Neuronal stem cell (in vitro differentiated cells): ENCODE measurements around the gene TOPAZ1.

Experiments
- DNase-seq: peaks from one replicate; pipeline ENCODE4 v3.0.0-alpha.2; 2013; ENCODE audit warnings: low spot score
- H2AFZ ChIP-seq: one replicate; pipeline ENCODE4 v1.6.1; 2013; ENCODE audit warnings: mild to moderate bottlenecking, low read length, inconsistent platforms
- H2AK5ac ChIP-seq: 2 replicates; pipeline ENCODE4 v1.6.1; 2013; ENCODE audit warnings: low read depth, mild to moderate bottlenecking, inconsistent platforms, low read length, moderate library complexity, mixed read lengths
- H2BK120ac ChIP-seq: 2 replicates; pipeline ENCODE4 v1.6.1; 2013; ENCODE audit warnings: low read depth, mild to moderate bottlenecking, inconsistent platforms, low read length, moderate library complexity, mixed read lengths
- H2BK12ac ChIP-seq: one replicate; pipeline ENCODE4 v1.6.1; 2013; ENCODE audit warnings: low read length, inconsistent platforms
- H2BK15ac ChIP-seq: 2 replicates; pipeline ENCODE4 v1.6.1; 2013; ENCODE audit warnings: mild to moderate bottlenecking, low read length, inconsistent platforms, mixed read lengths
- H2BK5ac ChIP-seq: one replicate; pipeline ENCODE4 v1.6.1; 2013; ENCODE audit warnings: inconsistent platforms, mild to moderate bottlenecking, low read length, moderate library complexity
- H3K14ac ChIP-seq: one replicate; pipeline ENCODE4 v1.6.1; 2013; ENCODE audit warnings: low read length, inconsistent platforms
- H3K18ac ChIP-seq: 2 replicates; pipeline ENCODE4 v1.6.1; 2013; ENCODE audit warnings: low read length, inconsistent platforms
- H3K23ac ChIP-seq: 2 replicates; pipeline ENCODE4 v1.6.1; 2013; ENCODE audit warnings: low read depth, mild to moderate bottlenecking, mixed read lengths, low read length, inconsistent platforms; ENCODE audit not compliant: poor library complexity
- H3K27ac ChIP-seq: replicated peaks from 3 replicates; pipeline ENCODE4 v1.5.1; 2013; ENCODE audit warnings: low read length, inconsistent platforms
- H3K27me3 ChIP-seq, 3 experiments: 2 replicates each; pipeline ENCODE4 v1.6.1; 2013; ENCODE audit warnings: low read length in 3 of 3, mild to moderate bottlenecking in 2 of 3, inconsistent platforms in 1 of 3, low read depth in 1 of 3, mixed read lengths in 1 of 3, moderate library complexity in 1 of 3; ENCODE audit not compliant: control insufficient read depth in 3 of 3, insufficient read depth in 3 of 3
- H3K36me3 ChIP-seq, 2 donors: replicated peaks in 1 of 2; 2 replicates each; pipeline ENCODE4 v1.6.1; 2013; ENCODE audit warnings: low read length in 2 of 2; ENCODE audit not compliant: control insufficient read depth in 2 of 2, insufficient read depth in 2 of 2
- H3K4ac ChIP-seq: 2 replicates; pipeline ENCODE4 v1.6.1; 2013; ENCODE audit warnings: inconsistent platforms, mild to moderate bottlenecking, low read length, moderate library complexity
- H3K4me1 ChIP-seq, 2 donors: 1 replicate in 1 of 2; 2 replicates in 1 of 2; pipeline ENCODE4 v1.6.1; 2013; ENCODE audit warnings: low read length in 2 of 2, low read depth in 1 of 2; ENCODE audit not compliant: control insufficient read depth in 2 of 2, insufficient read depth in 1 of 2
- H3K4me2 ChIP-seq: one replicate; pipeline ENCODE4 v1.6.1; 2013; ENCODE audit warnings: mild to moderate bottlenecking, low read length, inconsistent platforms; ENCODE audit not compliant: insufficient read depth, poor library complexity, severe bottlenecking
- H3K4me3 ChIP-seq, 2 donors: 2 replicates each; pipeline ENCODE4 v1.5.1; 2013; ENCODE audit warnings: low read length in 2 of 2, mild to moderate bottlenecking in 2 of 2, inconsistent platforms in 1 of 2, moderate library complexity in 1 of 2
- H3K79me1 ChIP-seq: one replicate; pipeline ENCODE4 v1.6.1; 2013; ENCODE audit warnings: low read depth, mild to moderate bottlenecking, inconsistent platforms, low read length, moderate library complexity
- H3K9ac ChIP-seq: one replicate; pipeline ENCODE4 v1.6.1; 2013; ENCODE audit warnings: mild to moderate bottlenecking, low read depth, low read length, inconsistent platforms; ENCODE audit not compliant: poor library complexity
- H3K9me3 ChIP-seq, 2 donors: replicated peaks in 1 of 2; 2 replicates each; pipeline versions ENCODE3 to v1.6.1; 2013; ENCODE audit warnings: low read length in 2 of 2, mild to moderate bottlenecking in 2 of 2, inconsistent platforms in 1 of 2, low read depth in 1 of 2, mixed read lengths in 1 of 2, moderate library complexity in 1 of 2; ENCODE audit not compliant: control insufficient read depth in 2 of 2, insufficient read depth in 1 of 2
- H4K8ac ChIP-seq: one replicate; pipeline ENCODE4 v1.6.1; 2013; ENCODE audit warnings: low read depth, mild to moderate bottlenecking, inconsistent platforms, low read length, moderate library complexity
- H4K91ac ChIP-seq: one replicate; pipeline ENCODE4 v1.6.1; 2013; ENCODE audit warnings: low read length, low read depth, mild to moderate bottlenecking, inconsistent platforms; ENCODE audit not compliant: poor library complexity
- WGBS, 2 donors: extraction: QIAGEN DNeasy Blood & Tissue Kit; methylation state at CpG; one replicate each; pipeline ENCODE4 v1.1.7; 2013; ENCODE audit warnings: missing lambda C conversion rate in 2 of 2, mixed read lengths in 1 of 2; ENCODE audit not compliant: insufficient read length in 2 of 2, insufficient replicate concordance in 1 of 2; ENCODE audit errors: extremely low coverage in 2 of 2; 5-methylcytosine and 5-hydroxymethylcytosine counted together

Gene TOPAZ1

DNA sequence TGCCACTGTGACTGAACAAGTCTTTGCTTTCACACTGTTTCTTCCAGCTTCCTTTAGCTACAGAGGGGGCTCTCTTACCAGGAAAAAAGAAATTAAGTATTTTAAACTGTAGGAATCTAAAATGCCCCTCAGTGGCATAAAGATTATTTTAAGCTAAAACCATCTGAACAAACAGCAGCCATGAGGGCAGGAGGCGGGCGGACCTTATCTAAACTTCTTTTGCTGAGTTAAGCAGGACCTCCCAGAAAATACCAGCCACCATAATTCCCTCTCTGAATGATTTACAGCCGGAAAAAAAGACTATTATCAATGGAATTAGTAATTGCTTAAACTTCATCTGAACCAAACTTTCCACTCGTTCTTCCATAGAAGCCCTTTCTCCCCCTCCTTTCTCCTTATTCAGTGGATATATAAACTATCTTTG lies 5.2 kb upstream of the TOPAZ1 start:
- Histone ChIP-seq H3K4me1 (peaks cover 0 to 4% of the 10 kb centered on the region in 2 donors), H3K4ac (no peak overlapping the region), H2AK5ac (no peak overlapping the region), H3K18ac (no peak overlapping the region), H3K14ac (no peak overlapping the region), H2BK15ac (no peak overlapping the region), H3K23ac (no peak overlapping the region), H3K4me2 (no peak overlapping the region), H4K8ac (no peak overlapping the region), H3K9me3 (no peaks in the 10 kb centered on the region), H3K79me1 (no peaks in the 10 kb centered on the region), H2AFZ (no peak overlapping the region), H3K27ac (no peak overlapping the region), H2BK120ac (no peak overlapping the region), H3K9ac (no peak overlapping the region), H4K91ac (no peak overlapping the region), H3K27me3 (peaks cover 0 to 10% (median 0%) of the 10 kb centered on the region in 3 experiments), H2BK12ac (no peak overlapping the region), H3K36me3 (no peaks in the 10 kb centered on the region), H3K4me3 (no peak overlapping the region), H2BK5ac (no peak overlapping the region)
- WGBS, 2 donors = no CpG with 5 or more reads among the region's 4 CpGs
- DNase-seq = no peak

DNA sequence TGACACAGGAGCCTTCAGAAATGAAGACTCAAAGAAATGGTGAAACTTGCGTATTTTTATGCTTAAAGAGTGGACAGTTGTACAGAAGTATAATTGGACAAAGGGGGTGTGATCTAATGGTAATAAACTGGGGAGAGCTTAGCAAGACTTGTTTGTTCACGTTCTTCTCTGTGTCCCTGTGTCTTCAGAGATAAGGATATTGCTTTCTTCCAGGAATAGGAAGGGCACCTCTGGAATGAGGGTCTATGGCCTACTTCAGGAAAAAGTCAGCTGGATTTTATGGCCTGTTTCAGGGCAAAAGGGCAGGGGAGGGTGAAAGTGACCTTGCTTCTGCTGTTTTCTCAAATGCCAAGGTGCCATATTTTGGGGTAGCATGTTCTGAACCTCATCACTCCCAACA lies 4.5 kb upstream of the TOPAZ1 start:
- no peak overlapping the region for H2BK12ac ChIP-seq

DNA sequence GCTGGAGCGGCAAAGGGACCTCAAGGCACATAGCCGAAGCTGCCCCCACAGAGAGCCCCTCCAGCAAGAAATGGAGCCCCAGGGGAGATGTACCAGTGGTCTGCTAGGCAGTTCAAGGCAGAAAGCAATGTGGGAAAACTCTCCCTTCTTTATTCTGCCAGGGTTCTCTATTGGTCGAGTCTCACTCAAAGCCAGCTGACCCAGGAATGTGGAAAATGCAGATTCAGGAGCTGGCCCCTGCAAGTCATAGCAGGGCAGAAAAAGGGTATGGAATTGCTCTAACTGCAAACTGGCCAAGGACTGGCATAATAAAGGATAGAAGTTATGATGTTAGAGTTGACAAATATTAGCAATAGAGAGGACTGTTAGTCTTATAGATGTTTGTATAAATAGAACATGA lies 4.0 kb upstream of the TOPAZ1 start:
- no CpG with 5 or more reads among the region's 3 CpGs for WGBS, 2 donors
- no peak overlapping the region for H2BK5ac ChIP-seq
- DNase-seq = no peak

More for the DNA sequence above, 4.5 kb upstream of the TOPAZ1 start:
- no peaks in the 10 kb centered on the region for H3K79me1 ChIP-seq
- WGBS, 2 donors = no CpG with 5 or more reads among the region's 2 CpGs
- H3K18ac ChIP-seq = no peak overlapping the region
- no peaks in the 10 kb centered on the region for H3K9me3 ChIP-seq
- no peak overlapping the region for H3K4me3 ChIP-seq
- H3K4ac ChIP-seq = no peak overlapping the region
- no peak overlapping the region for H3K23ac ChIP-seq
- no peak overlapping the region for H3K4me2 ChIP-seq
- no peak overlapping the region for H3K27ac ChIP-seq
- no peak overlapping the region for H2BK15ac ChIP-seq
- H3K14ac ChIP-seq = no peak overlapping the region
- H2AK5ac ChIP-seq = no peak overlapping the region
- H4K8ac ChIP-seq = no peak overlapping the region
- no peak overlapping the region for H2BK5ac ChIP-seq
- no peak overlapping the region for H2AFZ ChIP-seq
- H4K91ac ChIP-seq = no peak overlapping the region
- no peaks in the 10 kb centered on the region for H3K36me3 ChIP-seq
- DNase-seq = no peak
- H3K27me3 ChIP-seq = peaks cover 0 to 10% (median 0%) of the 10 kb centered on the region in 3 experiments
- H3K4me1 ChIP-seq = peaks cover 0 to 4% of the 10 kb centered on the region in 2 donors
- no peak overlapping the region for H2BK120ac ChIP-seq
- no peak overlapping the region for H3K9ac ChIP-seq

DNA sequence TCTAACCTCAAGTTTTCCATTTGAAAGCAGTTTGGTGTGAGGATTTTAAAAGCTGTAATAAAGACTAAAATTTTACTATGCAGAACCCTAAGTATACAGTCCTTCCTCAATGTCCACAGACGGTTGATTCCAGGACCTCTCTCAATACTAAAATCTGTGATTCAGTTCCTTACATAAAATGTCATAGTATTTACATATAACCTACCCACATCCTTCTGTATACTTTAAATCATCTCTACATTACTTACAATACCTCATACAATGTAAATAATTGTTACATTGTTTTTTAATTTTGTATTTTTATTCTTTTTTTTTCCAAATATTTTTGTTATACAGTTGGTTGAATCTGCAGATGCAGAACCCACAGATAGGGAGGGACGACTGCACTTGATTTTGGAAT lies 2.8 kb upstream of the TOPAZ1 start:
- H3K79me1 ChIP-seq = no peaks in the 10 kb centered on the region
- no peak overlapping the region for H3K14ac ChIP-seq
- H4K8ac ChIP-seq = no peak overlapping the region
- H3K9ac ChIP-seq = no peak overlapping the region
- no peak overlapping the region for H2BK12ac ChIP-seq
- H2BK15ac ChIP-seq = no peak overlapping the region
- H2BK120ac ChIP-seq = no peak overlapping the region
- no peak for DNase-seq
- no peak overlapping the region for H2AK5ac ChIP-seq
- peaks cover 0 to 4% of the 10 kb centered on the region in 2 donors for H3K4me1 ChIP-seq
- no peak overlapping the region for H3K23ac ChIP-seq
- WGBS, 2 donors = no CpG with 5 or more reads among the region's 2 CpGs
- no peak overlapping the region for H3K4me3 ChIP-seq
- H3K27me3 ChIP-seq = peaks cover 0 to 10% (median 0%) of the 10 kb centered on the region in 3 experiments
- no peak overlapping the region for H4K91ac ChIP-seq
- no peaks in the 10 kb centered on the region for H3K36me3 ChIP-seq
- no peak overlapping the region for H3K18ac ChIP-seq
- no peak overlapping the region for H2BK5ac ChIP-seq
- H3K9me3 ChIP-seq = no peaks in the 10 kb centered on the region
- H3K27ac ChIP-seq = no peak overlapping the region
- H3K4ac ChIP-seq = no peak overlapping the region
- no peak overlapping the region for H3K4me2 ChIP-seq
- no peak overlapping the region for H2AFZ ChIP-seq

More for the DNA sequence above, 4.0 kb upstream of the TOPAZ1 start:
- H3K79me1 ChIP-seq = no peaks in the 10 kb centered on the region
- H2BK12ac ChIP-seq = no peak overlapping the region
- H3K4ac ChIP-seq = no peak overlapping the region
- no peak overlapping the region for H3K27ac ChIP-seq
- no peaks in the 10 kb centered on the region for H3K36me3 ChIP-seq
- no peak overlapping the region for H2AK5ac ChIP-seq
- H3K4me1 ChIP-seq = peaks cover 0 to 4% of the 10 kb centered on the region in 2 donors
- H3K18ac ChIP-seq = no peak overlapping the region
- no peak overlapping the region for H3K4me2 ChIP-seq
- H2BK120ac ChIP-seq = no peak overlapping the region
- peaks cover 0 to 10% (median 0%) of the 10 kb centered on the region in 3 experiments for H3K27me3 ChIP-seq
- H3K9ac ChIP-seq = no peak overlapping the region
- H4K91ac ChIP-seq = no peak overlapping the region
- no peak overlapping the region for H3K14ac ChIP-seq
- H3K23ac ChIP-seq = no peak overlapping the region
- no peak overlapping the region for H4K8ac ChIP-seq
- no peak overlapping the region for H2BK15ac ChIP-seq
- H3K9me3 ChIP-seq = no peaks in the 10 kb centered on the region
- no peak overlapping the region for H3K4me3 ChIP-seq
- H2AFZ ChIP-seq = no peak overlapping the region
